WTC11 (cell line): ENCODE results near the gene CA11. TPM values are rescaled to one million over a fixed set of nuclear protein-coding genes. Genes with fewer than 3 reads are reported as not detected.

Source experiments
- CREB1 ChIP-seq: sonication (generic); formaldehyde crosslinking; IDR thresholded peaks from 2 replicates; pipeline ENCODE4 v1.8.0; 2023; ENCODE audit warnings: mild to moderate bottlenecking, missing genetic modification reagents
- E2F4 ChIP-seq: sonication (generic); formaldehyde crosslinking; IDR thresholded peaks from 2 replicates; pipeline ENCODE4 v1.8.1; 2022; ENCODE audit warnings: low read depth, mild to moderate bottlenecking, moderate library complexity, missing genetic modification reagents, borderline replicate concordance
- E2F5 ChIP-seq: sonication (generic); formaldehyde crosslinking; IDR thresholded peaks from 2 replicates; pipeline ENCODE4 v1.8.1; 2022; ENCODE audit warnings: mild to moderate bottlenecking, moderate library complexity, missing genetic modification reagents
- ELF4 ChIP-seq: sonication (generic); formaldehyde crosslinking; IDR thresholded peaks from 2 replicates; pipeline ENCODE4 v1.8.1; 2022; ENCODE audit warnings: low read depth, mild to moderate bottlenecking, moderate library complexity, missing genetic modification reagents
- FOXP1 ChIP-seq: sonication (generic); formaldehyde crosslinking; IDR thresholded peaks from 2 replicates; pipeline ENCODE4 v1.8.0; 2022; ENCODE audit warnings: missing genetic modification reagents, mild to moderate bottlenecking, moderate library complexity, borderline replicate concordance
- HMGA2 ChIP-seq: fragments of 250-450 bp; sonication (Bioruptor Pico); IDR thresholded peaks from 2 replicates; pipeline ENCODE4 v1.4.0; 2021; ENCODE audit warnings: mild to moderate bottlenecking, moderate library complexity
- NFYB ChIP-seq: sonication (generic); formaldehyde crosslinking; conservative IDR thresholded peaks from 2 replicates; pipeline ENCODE4 v1.8.0; 2022; ENCODE audit warnings: low read depth, missing genetic modification reagents
- NR2C2 ChIP-seq: sonication (generic); formaldehyde crosslinking; IDR thresholded peaks from 2 replicates; pipeline ENCODE4 v1.8.0; 2022; ENCODE audit warnings: mild to moderate bottlenecking, missing genetic modification reagents
- OVOL2 ChIP-seq: fragments of 250-450 bp; sonication (Bioruptor Pico); IDR thresholded peaks from 2 replicates; pipeline ENCODE4 v1.9.0; 2021; ENCODE audit warnings: mild to moderate bottlenecking, borderline replicate concordance
- SMAD4 ChIP-seq: sonication (generic); formaldehyde crosslinking; IDR thresholded peaks from 2 replicates; pipeline ENCODE4 v1.8.0; 2022; ENCODE audit warnings: mild to moderate bottlenecking, missing genetic modification reagents
- SP1 ChIP-seq: sonication (generic); formaldehyde crosslinking; conservative IDR thresholded peaks from 2 replicates; pipeline ENCODE4 v1.8.1; 2022; ENCODE audit warnings: missing genetic modification reagents
- STAT6 ChIP-seq: sonication (generic); formaldehyde crosslinking; conservative IDR thresholded peaks from 2 replicates; pipeline ENCODE4 v1.8.1; 2023; ENCODE audit warnings: mild to moderate bottlenecking, low read depth, missing genetic modification reagents, moderate library complexity
- TEAD4 ChIP-seq: sonication (generic); formaldehyde crosslinking; IDR thresholded peaks from 2 replicates; pipeline ENCODE4 v1.8.0; 2022; ENCODE audit warnings: mild to moderate bottlenecking, missing genetic modification reagents
- USF2 ChIP-seq: sonication (generic); formaldehyde crosslinking; IDR thresholded peaks from 2 replicates; pipeline ENCODE4 v1.8.1; 2023; ENCODE audit warnings: mild to moderate bottlenecking, missing genetic modification reagents, moderate library complexity
- ZNF232 ChIP-seq: sonication (generic); formaldehyde crosslinking; IDR thresholded peaks from 2 replicates; pipeline ENCODE4 v1.8.0; 2022; ENCODE audit warnings: mild to moderate bottlenecking, missing genetic modification reagents
- ZNF396 ChIP-seq: fragments of 250-450 bp; sonication (Bioruptor Pico); IDR thresholded peaks from 2 replicates; pipeline ENCODE4 v1.8.0; 2021; ENCODE audit warnings: mild to moderate bottlenecking, moderate library complexity, borderline replicate concordance
- ZNF512 ChIP-seq: sonication (generic); formaldehyde crosslinking; IDR thresholded peaks from 2 replicates; pipeline ENCODE4 v1.8.1; 2022; ENCODE audit warnings: missing genetic modification reagents, borderline replicate concordance
- total RNA-seq: library from RNA; stranded (reverse); gene quantifications from 3 replicates; pipeline ENCODE4 v1.2.3, GENCODE V29; 2021
- TF ChIP-seq, protein P1 (sequence below): sonication (generic); formaldehyde crosslinking; IDR thresholded peaks from 2 replicates; pipeline ENCODE4 v1.8.1; 2023; ENCODE audit warnings: mild to moderate bottlenecking, moderate library complexity, missing genetic modification reagents
- TF ChIP-seq, protein P2 (sequence below): sonication (generic); formaldehyde crosslinking; IDR thresholded peaks from 2 replicates; pipeline ENCODE4 v1.8.1; 2023; ENCODE audit warnings: mild to moderate bottlenecking, missing genetic modification reagents
- TF ChIP-seq, protein P3 (sequence below): sonication (generic); formaldehyde crosslinking; IDR thresholded peaks from 2 replicates; pipeline ENCODE4 v1.8.0; 2022; ENCODE audit warnings: mild to moderate bottlenecking, missing genetic modification reagents
- TF ChIP-seq, protein P4 (sequence below): sonication (generic); formaldehyde crosslinking; IDR thresholded peaks from 2 replicates; pipeline ENCODE4 v1.8.1; 2023; ENCODE audit warnings: mild to moderate bottlenecking, missing genetic modification reagents

Gene CA11
- total RNA-seq, 1 experiment from 2014 or later: 41.4 TPM

- TF ChIP-seq STAT6 (CRISPR knock-in tag) (0 out of 2 replicates have a peak, but pooled peaks have one; percentile 24), NR2C2 (no peak), ZNF512 (no peak), CREB1 (CRISPR knock-in tag) (peak; percentile 61; the same call in 1 of the 2 replicates), HMGA2 (no peak), ZNF396 (CRISPR knock-in tag) (no peak), USF2 (no peak; the same call in 1 of the 2 replicates), ELF4 (CRISPR knock-in tag) (no peak), SP1 (CRISPR knock-in tag) (peak; percentile 79), E2F5 (CRISPR knock-in tag) (peak; percentile 64; the same call in 1 of the 2 replicates), TEAD4 (CRISPR knock-in tag) (peak; percentile 72; the same call in 1 of the 2 replicates), E2F4 (CRISPR knock-in tag) (0 out of 2 replicates have a peak, but pooled peaks have one; percentile 18), ZNF232 (0 out of 2 replicates have a peak, but pooled peaks have one; percentile 65), FOXP1 (CRISPR knock-in tag) (peak; percentile 55; the same call in 1 of the 2 replicates), OVOL2 (no peak), NFYB (peak; percentile 50; the same call in 1 of the 2 replicates), SMAD4 (CRISPR knock-in tag) (no peak)
- TF ChIP-seq, protein P1, sequence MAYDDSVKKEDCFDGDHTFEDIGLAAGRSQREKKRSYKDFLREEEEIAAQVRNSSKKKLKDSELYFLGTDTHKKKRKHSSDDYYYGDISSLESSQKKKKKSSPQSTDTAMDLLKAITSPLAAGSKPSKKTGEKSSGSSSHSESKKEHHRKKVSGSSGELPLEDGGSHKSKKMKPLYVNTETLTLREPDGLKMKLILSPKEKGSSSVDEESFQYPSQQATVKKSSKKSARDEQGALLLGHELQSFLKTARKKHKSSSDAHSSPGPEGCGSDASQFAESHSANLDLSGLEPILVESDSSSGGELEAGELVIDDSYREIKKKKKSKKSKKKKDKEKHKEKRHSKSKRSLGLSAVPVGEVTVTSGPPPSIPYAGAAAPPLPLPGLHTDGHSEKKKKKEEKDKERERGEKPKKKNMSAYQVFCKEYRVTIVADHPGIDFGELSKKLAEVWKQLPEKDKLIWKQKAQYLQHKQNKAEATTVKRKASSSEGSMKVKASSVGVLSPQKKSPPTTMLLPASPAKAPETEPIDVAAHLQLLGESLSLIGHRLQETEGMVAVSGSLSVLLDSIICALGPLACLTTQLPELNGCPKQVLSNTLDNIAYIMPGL: peak; percentile 5; the same call in 1 of the 2 replicates
- TF ChIP-seq, protein P2, sequence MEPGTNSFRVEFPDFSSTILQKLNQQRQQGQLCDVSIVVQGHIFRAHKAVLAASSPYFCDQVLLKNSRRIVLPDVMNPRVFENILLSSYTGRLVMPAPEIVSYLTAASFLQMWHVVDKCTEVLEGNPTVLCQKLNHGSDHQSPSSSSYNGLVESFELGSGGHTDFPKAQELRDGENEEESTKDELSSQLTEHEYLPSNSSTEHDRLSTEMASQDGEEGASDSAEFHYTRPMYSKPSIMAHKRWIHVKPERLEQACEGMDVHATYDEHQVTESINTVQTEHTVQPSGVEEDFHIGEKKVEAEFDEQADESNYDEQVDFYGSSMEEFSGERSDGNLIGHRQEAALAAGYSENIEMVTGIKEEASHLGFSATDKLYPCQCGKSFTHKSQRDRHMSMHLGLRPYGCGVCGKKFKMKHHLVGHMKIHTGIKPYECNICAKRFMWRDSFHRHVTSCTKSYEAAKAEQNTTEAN (CRISPR knock-in tag): peak; percentile 63
- TF ChIP-seq, protein P3, sequence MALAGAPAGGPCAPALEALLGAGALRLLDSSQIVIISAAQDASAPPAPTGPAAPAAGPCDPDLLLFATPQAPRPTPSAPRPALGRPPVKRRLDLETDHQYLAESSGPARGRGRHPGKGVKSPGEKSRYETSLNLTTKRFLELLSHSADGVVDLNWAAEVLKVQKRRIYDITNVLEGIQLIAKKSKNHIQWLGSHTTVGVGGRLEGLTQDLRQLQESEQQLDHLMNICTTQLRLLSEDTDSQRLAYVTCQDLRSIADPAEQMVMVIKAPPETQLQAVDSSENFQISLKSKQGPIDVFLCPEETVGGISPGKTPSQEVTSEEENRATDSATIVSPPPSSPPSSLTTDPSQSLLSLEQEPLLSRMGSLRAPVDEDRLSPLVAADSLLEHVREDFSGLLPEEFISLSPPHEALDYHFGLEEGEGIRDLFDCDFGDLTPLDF: no peak
- TF ChIP-seq, protein P4, sequence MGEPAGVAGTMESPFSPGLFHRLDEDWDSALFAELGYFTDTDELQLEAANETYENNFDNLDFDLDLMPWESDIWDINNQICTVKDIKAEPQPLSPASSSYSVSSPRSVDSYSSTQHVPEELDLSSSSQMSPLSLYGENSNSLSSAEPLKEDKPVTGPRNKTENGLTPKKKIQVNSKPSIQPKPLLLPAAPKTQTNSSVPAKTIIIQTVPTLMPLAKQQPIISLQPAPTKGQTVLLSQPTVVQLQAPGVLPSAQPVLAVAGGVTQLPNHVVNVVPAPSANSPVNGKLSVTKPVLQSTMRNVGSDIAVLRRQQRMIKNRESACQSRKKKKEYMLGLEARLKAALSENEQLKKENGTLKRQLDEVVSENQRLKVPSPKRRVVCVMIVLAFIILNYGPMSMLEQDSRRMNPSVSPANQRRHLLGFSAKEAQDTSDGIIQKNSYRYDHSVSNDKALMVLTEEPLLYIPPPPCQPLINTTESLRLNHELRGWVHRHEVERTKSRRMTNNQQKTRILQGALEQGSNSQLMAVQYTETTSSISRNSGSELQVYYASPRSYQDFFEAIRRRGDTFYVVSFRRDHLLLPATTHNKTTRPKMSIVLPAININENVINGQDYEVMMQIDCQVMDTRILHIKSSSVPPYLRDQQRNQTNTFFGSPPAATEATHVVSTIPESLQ (CRISPR knock-in tag): no peak
Observed at GRCh38 chr19:48629599-48630295, 16.2 kb downstream of the CA11 start (continued).
